Amniotic stem cell (primary cell): ENCODE data around the gene GRIP2.

ENCODE experiments used
- DNase-seq: peaks from one replicate; lab custom pipeline; 2025; lab: John Stamatoyannopoulos, UW

Gene GRIP2

DNA sequence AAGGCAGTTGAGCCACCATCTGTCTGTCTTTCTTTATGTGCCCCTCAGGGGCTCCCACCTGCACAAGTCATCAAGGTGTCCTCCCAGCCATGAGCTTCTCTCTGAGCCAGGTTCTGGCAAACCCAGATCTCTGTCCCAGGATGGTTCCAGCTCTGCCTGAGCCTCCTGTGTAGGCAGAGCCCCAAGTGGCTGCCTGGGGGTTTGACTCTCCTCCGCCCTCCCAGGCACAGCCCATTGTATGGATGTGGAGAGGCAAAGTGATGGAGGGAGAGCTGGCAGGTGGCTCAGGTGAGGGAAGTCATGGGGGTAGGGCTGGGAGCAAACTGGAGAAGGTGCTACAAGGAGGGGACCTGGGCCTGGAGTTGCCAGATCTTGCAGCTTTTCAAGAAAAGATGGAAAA, 56.9 kb downstream of the GRIP2 start:
- no peak for DNase-seq

- no peak for DNase-seq
Observed at GRCh38 chr3:14482271-14482721, 57.8 kb downstream of the GRIP2 start.

DNA sequence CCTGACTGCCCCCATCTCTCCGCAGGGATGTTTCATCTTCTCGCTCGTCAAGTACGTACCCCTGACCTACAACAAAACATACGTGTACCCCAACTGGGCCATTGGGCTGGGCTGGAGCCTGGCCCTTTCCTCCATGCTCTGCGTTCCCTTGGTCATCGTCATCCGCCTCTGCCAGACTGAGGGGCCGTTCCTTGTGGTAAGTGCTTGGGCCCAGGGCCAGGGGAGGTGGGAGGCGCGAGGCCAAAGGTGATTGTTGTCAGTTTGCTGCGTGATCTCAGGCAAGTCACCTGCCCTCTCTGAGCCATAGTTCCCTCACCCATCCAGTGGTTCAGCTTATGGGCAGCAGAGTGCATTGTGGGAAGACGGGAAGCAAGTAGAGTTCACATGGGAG, 58.5 kb downstream of the GRIP2 start:
- no peak for DNase-seq

GRCh38 chr3:14481018-14481645, 59.0 kb downstream of the GRIP2 start:
- no peak for DNase-seq

DNA sequence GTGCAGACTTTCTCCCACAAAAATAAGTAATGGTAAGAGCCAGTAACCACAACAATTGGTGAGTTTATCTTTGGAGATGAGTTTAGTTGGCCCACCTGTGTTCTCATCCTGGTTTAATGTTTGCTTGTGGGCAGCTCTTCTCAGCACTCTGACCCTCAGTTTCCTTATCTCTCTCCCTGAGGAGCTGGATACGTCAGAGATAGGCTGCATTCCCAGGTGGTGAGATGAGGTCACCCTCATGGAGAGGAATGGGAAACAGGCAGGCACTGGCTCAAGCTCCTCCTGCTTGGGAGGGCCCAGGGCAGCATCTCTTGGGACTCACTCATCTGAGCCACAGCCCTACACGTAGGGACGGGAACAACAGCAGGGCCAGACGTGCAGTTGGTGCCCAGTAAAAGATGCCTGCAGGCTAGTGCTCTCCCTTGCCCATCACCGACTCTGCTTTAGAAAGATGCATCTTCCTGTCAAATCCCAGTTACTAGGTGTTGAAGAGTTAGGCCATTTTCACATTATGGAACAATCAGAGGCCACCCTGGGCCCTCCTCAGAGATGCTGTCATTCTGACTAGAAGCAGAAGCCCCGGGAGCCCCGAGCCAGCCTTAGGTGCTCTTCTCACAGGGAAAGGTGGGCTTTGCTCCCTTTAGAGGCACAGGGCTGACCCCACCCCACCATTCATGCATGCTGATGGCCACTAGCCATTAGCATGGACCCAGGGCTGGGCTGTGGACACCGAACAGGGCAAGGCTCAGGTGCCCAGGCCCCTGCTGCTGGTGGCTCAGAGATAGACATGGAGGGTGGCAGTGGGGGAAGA, 59.7 kb downstream of the GRIP2 start:
- DNase-seq = no peak

- DNase-seq = no peak
Observed at GRCh38 chr3:14479591-14479990, 60.6 kb downstream of the GRIP2 start.

- DNase-seq = no peak
Observed at GRCh38 chr3:14478956-14479550, 61.1 kb downstream of the GRIP2 start.

DNA sequence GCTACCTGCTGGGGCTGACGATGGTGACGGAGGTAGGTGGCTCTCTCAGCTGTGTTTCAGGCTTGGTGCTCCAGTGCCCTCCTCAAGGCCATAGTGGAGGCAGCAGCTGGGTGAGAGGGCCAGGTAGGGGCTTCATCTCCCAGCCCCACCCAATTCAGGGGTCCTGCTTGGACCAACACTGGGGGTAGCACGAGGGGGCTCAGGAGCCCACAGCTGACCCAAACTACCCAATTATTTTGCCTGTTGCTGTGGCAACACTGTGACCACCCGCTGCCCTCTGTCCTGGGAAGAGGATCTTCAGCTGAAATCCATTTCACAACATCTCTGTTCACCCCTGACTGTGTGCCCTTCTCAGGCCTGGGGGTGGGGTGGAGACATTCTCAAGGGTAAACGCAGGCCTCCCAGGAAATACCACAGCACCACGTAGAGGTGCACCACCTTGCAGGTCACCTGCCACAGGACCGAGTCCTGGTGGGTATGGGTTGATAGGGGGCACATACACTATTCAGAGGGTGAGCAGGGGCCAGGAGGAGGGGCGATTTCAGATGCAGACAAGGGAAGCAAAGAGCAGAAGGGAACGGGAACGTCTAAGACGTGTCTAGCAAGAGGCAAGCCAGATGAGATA, 62.7 kb downstream of the GRIP2 start:
- DNase-seq = no peak

DNA sequence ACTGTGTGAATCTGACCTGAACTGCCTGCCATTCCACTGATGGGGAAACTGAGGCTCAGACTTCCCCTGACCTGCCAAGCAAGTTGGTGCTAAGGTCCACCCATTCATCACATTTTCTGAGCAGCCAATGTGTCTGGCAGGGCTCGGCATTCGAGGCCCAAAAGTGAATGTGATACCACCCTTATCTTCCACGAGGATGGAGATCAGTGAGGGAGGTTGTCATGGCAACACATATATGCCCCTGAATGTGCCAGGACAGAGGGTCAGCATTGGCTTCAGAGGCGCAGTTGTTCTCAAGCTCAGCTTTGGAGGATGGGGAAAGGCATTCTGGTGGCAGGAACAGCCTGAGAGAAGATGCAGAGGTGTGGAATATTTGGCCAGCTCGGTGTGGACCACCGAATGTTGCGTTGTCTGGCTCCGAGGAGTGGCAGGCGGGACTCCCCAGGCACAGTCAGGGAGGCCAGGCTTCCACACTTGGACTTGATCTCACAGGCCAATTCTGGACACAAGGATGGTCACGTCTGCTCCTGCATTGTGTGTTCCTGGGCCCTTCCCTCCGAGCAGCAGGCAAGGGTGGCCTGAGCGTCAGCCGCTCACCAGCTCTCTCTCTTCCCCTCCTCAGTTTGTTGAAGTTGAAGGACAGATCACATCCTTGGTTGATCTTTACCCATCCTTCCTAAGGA, 63.4 kb downstream of the GRIP2 start:
- DNase-seq = no peak

DNA sequence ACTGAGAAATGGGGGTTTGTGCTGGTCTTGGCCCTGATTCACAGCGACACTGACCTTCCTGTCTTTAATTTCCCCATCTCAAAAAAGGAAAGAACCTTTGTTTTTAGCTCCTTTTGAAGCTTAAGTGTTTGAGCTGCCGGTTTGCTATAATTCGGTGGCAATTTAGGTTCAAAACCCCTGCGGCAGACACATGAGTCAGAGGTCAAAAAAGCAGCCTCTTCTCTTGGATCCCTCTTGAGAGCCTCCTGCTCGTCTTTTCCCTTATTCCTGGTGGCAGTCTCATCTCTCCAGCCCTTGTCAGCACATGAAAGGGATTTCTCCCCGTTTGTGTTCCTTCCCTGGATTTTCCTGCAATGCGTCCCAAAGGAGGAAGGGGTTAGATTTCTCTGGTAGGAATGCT, 64.5 kb downstream of the GRIP2 start:
- DNase-seq = no peak

DNA sequence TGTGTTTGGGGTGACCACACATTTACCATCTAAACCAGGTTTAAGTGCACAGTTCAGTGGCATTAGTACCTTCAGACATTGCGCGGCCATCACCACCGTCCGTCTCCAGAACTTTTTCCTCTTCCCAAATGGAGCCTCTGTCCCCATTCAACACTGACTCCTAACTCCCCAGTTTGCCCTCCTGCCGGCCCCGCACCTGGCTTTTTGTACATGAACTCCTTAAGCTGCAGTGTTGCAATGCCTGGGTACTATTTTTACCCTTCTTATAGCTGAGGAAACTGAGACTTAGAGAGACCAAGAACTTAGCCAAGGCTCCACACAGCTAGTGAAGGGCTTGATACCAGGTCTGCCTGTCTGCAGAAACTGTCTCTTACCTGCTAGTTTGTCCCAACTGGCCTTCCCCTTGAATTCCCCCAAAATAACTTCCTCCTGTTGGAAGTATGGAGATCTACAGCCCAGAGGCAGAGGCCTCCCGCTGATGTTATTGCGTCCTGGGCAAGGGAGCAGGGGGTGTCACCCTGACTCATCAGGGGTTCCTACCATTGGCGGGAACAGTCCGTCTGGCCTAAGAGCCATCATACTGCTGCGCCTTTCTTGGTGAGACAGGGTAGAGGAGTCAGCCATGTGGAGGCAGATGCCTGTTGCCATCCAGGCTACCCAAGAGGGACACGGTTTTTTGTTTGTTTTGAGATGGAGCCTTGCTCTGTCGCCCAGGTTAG, 65.6 kb downstream of the GRIP2 start:
- DNase-seq = no peak

DNA sequence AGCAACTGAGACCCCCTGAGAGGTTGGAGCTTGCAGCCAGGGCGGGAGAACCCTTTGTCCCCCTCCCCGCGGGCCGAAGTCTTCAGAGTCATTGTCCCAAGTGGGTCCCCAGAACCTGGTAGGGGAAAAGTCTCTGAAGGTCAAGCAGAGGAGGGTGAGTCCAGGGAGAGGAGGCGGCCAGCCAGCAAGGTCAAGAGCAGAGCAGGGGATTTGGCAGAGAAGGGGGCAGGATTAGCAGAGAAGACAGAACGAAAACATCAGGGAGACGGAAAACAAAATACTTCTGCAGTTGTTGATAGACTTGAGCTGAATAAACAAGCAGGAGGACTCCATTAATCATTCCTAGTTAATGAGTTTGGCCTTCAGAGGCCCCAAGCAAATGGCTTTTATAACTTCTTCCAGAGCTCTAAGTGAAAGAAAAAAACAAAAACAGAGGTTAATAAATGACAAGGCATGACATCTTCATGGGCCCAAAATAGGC, 66.7 kb downstream of the GRIP2 start:
- no peak for DNase-seq

- peak; percentile 84 for DNase-seq
Observed at GRCh38 chr3:14472471-14473351, 67.4 kb downstream of the GRIP2 start.

DNA sequence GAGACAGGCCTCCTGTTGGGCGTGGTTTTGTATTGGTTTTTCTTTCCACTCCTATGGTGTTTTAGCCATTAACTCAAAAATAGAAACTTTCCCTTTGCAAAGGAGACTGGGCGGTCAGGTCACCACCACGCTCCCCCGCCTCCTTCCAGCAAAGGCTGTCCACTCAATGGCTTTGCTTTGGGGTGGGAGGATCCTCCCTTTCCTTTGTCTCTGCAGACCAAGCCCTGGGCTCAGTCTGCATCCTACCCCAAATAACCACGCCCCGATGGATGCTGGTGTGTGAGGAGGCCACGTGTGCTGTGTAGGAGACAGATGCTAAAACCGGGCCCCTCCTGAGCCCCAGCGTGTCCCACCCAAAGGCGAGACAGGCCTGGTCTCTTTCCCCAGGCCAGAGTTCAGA, 68.5 kb downstream of the GRIP2 start:
- DNase-seq = no peak

DNA sequence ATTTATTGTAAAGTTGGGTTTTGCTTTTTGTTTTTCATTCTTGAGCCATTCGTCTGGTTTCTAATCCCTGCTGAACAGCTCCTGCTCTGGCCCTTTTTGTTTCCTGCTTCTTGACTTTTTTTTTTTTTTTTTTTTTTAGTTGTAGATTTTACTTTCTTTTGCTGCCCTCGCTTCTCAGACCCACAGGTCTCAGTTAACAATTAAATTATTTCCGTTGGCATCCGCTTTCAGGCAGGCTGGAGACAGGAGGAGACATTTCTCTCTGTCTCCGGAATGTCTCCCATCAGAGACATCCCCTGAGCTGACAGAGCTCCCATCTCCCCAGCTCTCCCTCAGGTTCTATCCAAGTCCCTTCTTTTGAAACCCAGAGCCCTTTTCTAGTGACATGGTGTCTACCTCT, 69.1 kb downstream of the GRIP2 start:
- DNase-seq = no peak

DNA sequence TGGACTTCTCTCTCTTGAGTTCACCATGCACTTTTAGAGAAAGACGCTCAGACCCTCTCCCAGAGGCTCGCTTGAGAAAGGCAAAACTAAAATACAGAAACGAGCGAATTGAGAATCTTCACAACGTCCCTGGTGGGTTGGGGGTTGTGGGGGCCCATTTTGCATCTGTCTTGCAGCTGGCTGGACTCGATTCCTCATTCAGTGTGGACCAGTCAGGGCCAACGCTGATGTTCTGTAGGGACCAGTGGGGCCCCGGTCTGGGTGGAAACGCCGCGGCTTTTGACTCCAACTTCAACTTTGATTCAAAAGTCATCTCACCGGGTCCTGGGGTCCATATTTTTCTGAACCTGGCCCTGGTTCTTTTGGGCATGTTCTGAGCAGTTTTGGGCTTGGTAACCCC, 69.7 kb downstream of the GRIP2 start:
- no peak for DNase-seq

- DNase-seq = no peak
Observed at GRCh38 chr3:14468621-14468981, 71.5 kb downstream of the GRIP2 start.

- peak; percentile 10 for DNase-seq
Observed at GRCh38 chr3:14467814-14468620, 72.1 kb downstream of the GRIP2 start.

GRCh38 chr3:14466179-14466903, 73.8 kb downstream of the GRIP2 start:
- DNase-seq = no peak
